ENCODE measurements around the gene ALG9. TPM values are rescaled to one million over a fixed set of nuclear protein-coding genes. Genes with fewer than 3 reads are reported as not detected.

Gene ALG9
- polyA plus RNA-seq, 2 of the 4 experiments (the other 2 are of a cell fraction) = 15.3 to 33.3 TPM

- TF ChIP-seq RAD21 (conservative IDR thresholded peaks at IDR 0.05 in 1 of 2, IDR thresholded peaks at IDR 0.05 in 1 of 2) (peak; percentile 69 to 81), USF2 (IDR thresholded peaks at IDR 0.05) (no peak), ESRRA (IDR thresholded peaks at IDR 0.05; ENCODE audit: borderline replicate concordance, low read length) (no peak), TP53 (CRISPR knock-in tag; IDR thresholded peaks at IDR 0.05) (no peak), SMC3 (IDR thresholded peaks at IDR 0.05) (peak; percentile 65), FOSB (CRISPR knock-in tag; IDR thresholded peaks at IDR 0.05) (no peak), PBX3 (IDR thresholded peaks at IDR 0.05) (no peak), RNF2 (IDR thresholded peaks at IDR 0.05; ENCODE audit: borderline replicate concordance, low read depth) (no peak), CBX2 (IDR thresholded peaks at IDR 0.05; ENCODE audit: borderline replicate concordance, low read depth) (no peak), EHMT2 (IDR thresholded peaks at IDR 0.05; ENCODE audit: low read depth) (no peak), HDAC2 (IDR thresholded peaks at IDR 0.05) (no peak), FOXS1 (CRISPR knock-in tag; IDR thresholded peaks at IDR 0.05) (no peak), ZFP36 (IDR thresholded peaks at IDR 0.05; ENCODE audit: borderline replicate concordance, partially characterized antibody) (no peak), MYC (IDR thresholded peaks at IDR 0.05; ENCODE audit: borderline replicate concordance, low read length) (peak; percentile 41; the same call in 1 of the 2 replicates), ZSCAN20 (CRISPR knock-in tag; IDR thresholded peaks at IDR 0.05) (no peak), HEYL (CRISPR knock-in tag; IDR thresholded peaks at IDR 0.05) (no peak), NFE2L2 (conservative IDR thresholded peaks at IDR 0.05; ENCODE audit: low read length) (no peak), NR3C1 (IDR thresholded peaks at IDR 0.05) (no peak), MAFK (IDR thresholded peaks at IDR 0.05; ENCODE audit: partially characterized antibody) (no peak), CHD4 (IDR thresholded peaks at IDR 0.05; ENCODE audit: borderline replicate concordance) (no peak), HOXB13 (CRISPR knock-in tag; IDR thresholded peaks at IDR 0.05; ENCODE audit: low read depth) (no peak), REST (IDR thresholded peaks at IDR 0.05) (no peak), PHF8 (IDR thresholded peaks at IDR 0.05; ENCODE audit: borderline replicate concordance, low read depth) (peak; percentile 62; the same call in 1 of the 2 replicates), CBX8 (IDR thresholded peaks at IDR 0.05) (no peak), ATOH8 (CRISPR knock-in tag; IDR thresholded peaks at IDR 0.05; ENCODE audit: low read depth) (no peak), RARB (CRISPR knock-in tag; IDR thresholded peaks at IDR 0.05) (no peak), RCOR1 (IDR thresholded peaks at IDR 0.05; ENCODE audit: low read depth, low read length) (no peak), POLR2A (IDR thresholded peaks at IDR 0.05; ENCODE audit: low read length) (peak; percentile 18; the same call in 1 of the 2 replicates), RFX5 (IDR thresholded peaks at IDR 0.05) (no peak), NPAS2 (CRISPR knock-in tag; IDR thresholded peaks at IDR 0.05; ENCODE audit: borderline replicate concordance) (no peak), SREBF2 (IDR thresholded peaks at IDR 0.05) (no peak), EHF (CRISPR knock-in tag; IDR thresholded peaks at IDR 0.05) (no peak), EP300 (IDR thresholded peaks at IDR 0.05) (no peak), KDM1A (IDR thresholded peaks at IDR 0.05; ENCODE audit: low read depth) (no peak), HOXA7 (CRISPR knock-in tag; IDR thresholded peaks at IDR 0.05) (no peak), KDM5A (IDR thresholded peaks at IDR 0.05) (peak; percentile 63; the same call in 1 of the 2 replicates), MAZ (IDR thresholded peaks at IDR 0.05; ENCODE audit: borderline replicate concordance, low read depth, low read length) (no peak), MAX (IDR thresholded peaks at IDR 0.05) (peak; percentile 79), ZNF302 (CRISPR knock-in tag; IDR thresholded peaks at IDR 0.05) (no peak)
Observed at GRCh38 chr11:111878849-111879636, 7.7 kb upstream of the ALG9 start, which contains the start of the genes CFAP68 and FDXACB1 (continued).
